Measurements from ENCODE around the gene NAPA. TPM values are rescaled to one million over a fixed set of nuclear protein-coding genes. Genes with fewer than 3 reads are reported as not detected.

The NAPA gene
- total and polyA plus RNA-seq, 2 donors (not counting 1 experiment from before 2014, with no cell fraction given): 76.8 to 118 TPM

DNA sequence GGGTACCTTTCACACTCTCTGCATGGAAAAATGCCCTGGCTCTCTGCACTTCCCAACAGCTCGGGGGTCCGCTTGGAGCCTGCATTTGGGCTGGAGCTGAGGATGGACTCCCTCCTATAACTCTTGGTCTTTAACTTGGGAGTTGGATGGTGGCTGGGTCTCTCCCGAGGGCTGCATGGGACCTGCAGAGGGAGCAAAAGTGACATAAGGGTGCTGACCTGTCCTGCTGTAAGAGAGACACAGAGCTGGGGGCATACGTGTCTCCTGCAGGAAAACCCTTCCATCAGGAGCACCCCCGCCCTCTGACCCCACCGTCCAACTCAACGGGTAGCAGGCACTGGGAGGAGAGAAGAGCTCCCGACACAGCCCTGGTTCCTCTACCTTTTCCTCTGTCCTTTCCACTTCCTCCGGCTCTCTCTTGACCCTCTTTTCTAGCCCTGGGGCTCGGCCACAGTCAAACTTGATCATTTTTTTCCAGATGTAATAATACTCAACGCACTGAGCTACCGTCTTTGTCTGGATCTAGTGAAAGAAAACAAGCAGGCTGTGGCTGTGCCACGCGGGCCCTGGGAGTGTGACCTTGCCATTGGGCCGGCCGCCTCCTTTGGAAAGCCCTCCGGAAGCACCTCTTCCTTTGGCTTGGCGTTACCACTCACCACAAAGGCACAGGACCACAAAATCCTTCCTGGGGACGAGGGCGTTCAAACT is 6.8 kb upstream of the NAPA start:
- H3K36me3 ChIP-seq (ENCODE audit: control insufficient read depth, insufficient read depth, low read length): no peaks in the 10 kb centered on the region
- TF ChIP-seq CTCF (conservative IDR thresholded peaks at IDR 0.05 in 1 of 2, IDR thresholded peaks at IDR 0.05 in 1 of 2; ENCODE audit: low read depth in 1 of 2, low read length in 2 of 2) (no peak), EZH2 (IDR thresholded peaks at IDR 0.05; ENCODE audit: low read length, missing control alignments) (no peak)
- H3K9me3 ChIP-seq (ENCODE audit: control insufficient read depth, insufficient read depth, low read depth, low read length): no peaks in the 10 kb centered on the region
- H3K27me3 ChIP-seq (ENCODE audit: control insufficient read depth, insufficient read depth, low read length): peaks cover 13% of the 10 kb centered on the region
- H3K79me2 ChIP-seq (ENCODE audit: control insufficient read depth, insufficient read depth, low read length): no peaks in the 10 kb centered on the region
- H3K4me1 ChIP-seq (ENCODE audit: control insufficient read depth, extremely low read depth, insufficient read depth, low read length): no peaks in the 10 kb centered on the region
- no peak overlapping the region for H3K9ac ChIP-seq (ENCODE audit: insufficient read depth, low read length)
- H4K20me1 ChIP-seq (ENCODE audit: control insufficient read depth, extremely low read depth, insufficient read depth, low read length): no peaks in the 10 kb centered on the region
- no peak overlapping the region for H3K4me2 ChIP-seq (ENCODE audit: extremely low read depth, insufficient read depth, low read length)
- no peak overlapping the region for H2AFZ ChIP-seq (ENCODE audit: low read length)
- DNase-seq (ENCODE audit: low read depth in 2 of 2): no peak
- no peak overlapping the region for H3K4me3 ChIP-seq (replicated peaks in 1 of 4; ENCODE audit: control extremely low read depth in 1 of 4, insufficient read depth in 1 of 4, low read depth in 3 of 4, low read length in 4 of 4)
- H3K27ac ChIP-seq (ENCODE audit: insufficient read depth, low read length): no peak overlapping the region

DNA sequence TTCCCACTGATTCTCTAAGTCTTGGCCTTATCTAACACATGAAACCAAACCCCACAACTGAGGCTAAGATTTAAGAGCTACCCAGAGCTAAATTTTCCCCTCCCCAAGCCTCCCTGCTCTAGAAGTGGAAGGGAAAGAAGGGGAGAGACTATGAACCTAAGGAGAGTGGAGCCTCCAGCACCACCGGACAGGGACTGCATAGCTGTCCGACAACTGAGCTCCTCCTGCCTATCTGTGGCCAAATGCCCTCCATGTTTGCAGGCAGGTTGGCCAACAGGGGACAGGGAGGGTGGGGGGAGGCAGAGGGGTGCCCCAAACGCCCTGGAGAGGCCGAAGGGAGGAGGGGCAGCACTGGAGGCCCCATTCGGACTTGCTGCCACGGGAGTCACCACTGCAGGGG is 6.0 kb upstream of the NAPA start:
- H2AFZ ChIP-seq (ENCODE audit: low read length): no peak overlapping the region
- H3K79me2 ChIP-seq (ENCODE audit: control insufficient read depth, insufficient read depth, low read length): no peaks in the 10 kb centered on the region
- H3K4me2 ChIP-seq (ENCODE audit: extremely low read depth, insufficient read depth, low read length): no peak overlapping the region
- no peaks in the 10 kb centered on the region for H3K4me1 ChIP-seq (ENCODE audit: control insufficient read depth, extremely low read depth, insufficient read depth, low read length)
- TF ChIP-seq EZH2 (IDR thresholded peaks at IDR 0.05; ENCODE audit: low read length, missing control alignments): no peak
- no peak for TF ChIP-seq CTCF (conservative IDR thresholded peaks at IDR 0.05 in 1 of 2, IDR thresholded peaks at IDR 0.05 in 1 of 2; ENCODE audit: low read depth in 1 of 2, low read length in 2 of 2)
- no peaks in the 10 kb centered on the region for H3K36me3 ChIP-seq (ENCODE audit: control insufficient read depth, insufficient read depth, low read length)
- H3K4me3 ChIP-seq (replicated peaks in 1 of 4; ENCODE audit: control extremely low read depth in 1 of 4, insufficient read depth in 1 of 4, low read depth in 3 of 4, low read length in 4 of 4): no peak overlapping the region
- H4K20me1 ChIP-seq (ENCODE audit: control insufficient read depth, extremely low read depth, insufficient read depth, low read length): no peaks in the 10 kb centered on the region
- H3K9me3 ChIP-seq (ENCODE audit: control insufficient read depth, insufficient read depth, low read depth, low read length): no peaks in the 10 kb centered on the region
- DNase-seq (ENCODE audit: low read depth in 2 of 2): no peak
- H3K27ac ChIP-seq (ENCODE audit: insufficient read depth, low read length): no peak overlapping the region
- no peak overlapping the region for H3K9ac ChIP-seq (ENCODE audit: insufficient read depth, low read length)
- peaks cover 13% of the 10 kb centered on the region for H3K27me3 ChIP-seq (ENCODE audit: control insufficient read depth, insufficient read depth, low read length)

DNA sequence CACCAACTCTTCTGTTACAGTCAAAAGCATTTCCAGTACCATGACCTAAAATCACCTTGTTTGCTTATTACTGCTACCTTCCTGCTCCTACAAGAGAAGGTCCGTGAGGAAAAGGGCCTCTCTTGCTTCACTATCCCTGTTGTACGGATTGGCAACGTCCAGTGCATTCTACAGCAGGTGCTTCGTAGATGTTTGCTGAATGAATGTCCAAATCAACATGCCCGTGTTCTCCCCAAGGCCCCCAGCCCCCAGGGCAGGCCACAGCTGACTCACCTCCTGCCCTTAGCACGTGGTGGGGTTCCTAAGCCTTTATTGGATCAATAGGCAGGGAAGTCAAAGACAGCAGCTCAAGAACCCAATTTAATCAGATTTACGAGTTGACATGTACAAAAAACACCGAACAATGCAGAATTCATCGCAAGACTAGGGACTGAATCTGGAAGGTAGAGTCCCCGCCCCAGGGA is 5.5 kb upstream of the NAPA start:
- no peaks in the 10 kb centered on the region for H3K9me3 ChIP-seq (ENCODE audit: control insufficient read depth, insufficient read depth, low read depth, low read length)
- no peak overlapping the region for H2AFZ ChIP-seq (ENCODE audit: low read length)
- H3K79me2 ChIP-seq (ENCODE audit: control insufficient read depth, insufficient read depth, low read length): no peaks in the 10 kb centered on the region
- H3K27me3 ChIP-seq (ENCODE audit: control insufficient read depth, insufficient read depth, low read length): peaks cover 13% of the 10 kb centered on the region
- H3K27ac ChIP-seq (ENCODE audit: insufficient read depth, low read length): no peak overlapping the region
- H3K4me3 ChIP-seq (replicated peaks in 1 of 4; ENCODE audit: control extremely low read depth in 1 of 4, insufficient read depth in 1 of 4, low read depth in 3 of 4, low read length in 4 of 4): no peak overlapping the region
- no peaks in the 10 kb centered on the region for H3K4me1 ChIP-seq (ENCODE audit: control insufficient read depth, extremely low read depth, insufficient read depth, low read length)
- TF ChIP-seq EZH2 (IDR thresholded peaks at IDR 0.05; ENCODE audit: low read length, missing control alignments) (no peak), CTCF (conservative IDR thresholded peaks at IDR 0.05 in 1 of 2, IDR thresholded peaks at IDR 0.05 in 1 of 2; ENCODE audit: low read depth in 1 of 2, low read length in 2 of 2) (no peak)
- no peak for DNase-seq (ENCODE audit: low read depth in 2 of 2)
- no peaks in the 10 kb centered on the region for H4K20me1 ChIP-seq (ENCODE audit: control insufficient read depth, extremely low read depth, insufficient read depth, low read length)
- no peak overlapping the region for H3K4me2 ChIP-seq (ENCODE audit: extremely low read depth, insufficient read depth, low read length)
- no peak overlapping the region for H3K9ac ChIP-seq (ENCODE audit: insufficient read depth, low read length)
- H3K36me3 ChIP-seq (ENCODE audit: control insufficient read depth, insufficient read depth, low read length): no peaks in the 10 kb centered on the region
